ENCODE data around the gene CISTR. TPM values are rescaled to one million over a fixed set of nuclear protein-coding genes. Genes with fewer than 3 reads are reported as not detected.

The CISTR gene
- total RNA-seq, 2 donors from 2014 or later: not detected

Other genes starting within 250 kb of the CISTR start
- gene NPFF, start 244.5 kb downstream of the CISTR start, total RNA-seq: 1 to 10 TPM in 1 of 2 donors, not detected in 1; 1.9 TPM
- gene ATF7, start 125.6 kb downstream of the CISTR start, total RNA-seq: 10 to 100 TPM; 36.4 to 39.4 TPM
- gene ATP5MC2, start 75.9 kb downstream of the CISTR start, total RNA-seq: 100 to 1,000 TPM; 221 to 334 TPM
- gene CALCOCO1, start 24.5 kb downstream of the CISTR start, total RNA-seq: 10 to 100 TPM; 39.0 to 79.8 TPM
- not detected for gene HOXC13, start 186.9 kb upstream of the CISTR start, total RNA-seq
- gene HOXC12, start 202.9 kb upstream of the CISTR start, total RNA-seq: not detected
- gene HOXC11, start 221.1 kb upstream of the CISTR start, total RNA-seq: not detected
- not detected for gene HOTAIR, start 223.0 kb upstream of the CISTR start, total RNA-seq
- not detected for gene HOXC10, start 233.2 kb upstream of the CISTR start, total RNA-seq
- not detected for gene HOXC9, start 248.2 kb upstream of the CISTR start, total RNA-seq

Measured in natural killer cell treated with Interleukin-12 subunit alpha and Interleukin-12 subunit beta and Interleukin-15 and Interleukin-18, amount 100 ng/mL, for 72 hours (primary cell).